ENCODE data around the gene FAM234B. TPM values are rescaled to one million over a fixed set of nuclear protein-coding genes. Genes with fewer than 3 reads are reported as not detected.
A peak's percentile ranks its signal among the peaks of the same experiment; 100 is the strongest.

Gene FAM234B
- total RNA-seq, 1 experiment from 2014 or later = 25.9 TPM

DNA sequence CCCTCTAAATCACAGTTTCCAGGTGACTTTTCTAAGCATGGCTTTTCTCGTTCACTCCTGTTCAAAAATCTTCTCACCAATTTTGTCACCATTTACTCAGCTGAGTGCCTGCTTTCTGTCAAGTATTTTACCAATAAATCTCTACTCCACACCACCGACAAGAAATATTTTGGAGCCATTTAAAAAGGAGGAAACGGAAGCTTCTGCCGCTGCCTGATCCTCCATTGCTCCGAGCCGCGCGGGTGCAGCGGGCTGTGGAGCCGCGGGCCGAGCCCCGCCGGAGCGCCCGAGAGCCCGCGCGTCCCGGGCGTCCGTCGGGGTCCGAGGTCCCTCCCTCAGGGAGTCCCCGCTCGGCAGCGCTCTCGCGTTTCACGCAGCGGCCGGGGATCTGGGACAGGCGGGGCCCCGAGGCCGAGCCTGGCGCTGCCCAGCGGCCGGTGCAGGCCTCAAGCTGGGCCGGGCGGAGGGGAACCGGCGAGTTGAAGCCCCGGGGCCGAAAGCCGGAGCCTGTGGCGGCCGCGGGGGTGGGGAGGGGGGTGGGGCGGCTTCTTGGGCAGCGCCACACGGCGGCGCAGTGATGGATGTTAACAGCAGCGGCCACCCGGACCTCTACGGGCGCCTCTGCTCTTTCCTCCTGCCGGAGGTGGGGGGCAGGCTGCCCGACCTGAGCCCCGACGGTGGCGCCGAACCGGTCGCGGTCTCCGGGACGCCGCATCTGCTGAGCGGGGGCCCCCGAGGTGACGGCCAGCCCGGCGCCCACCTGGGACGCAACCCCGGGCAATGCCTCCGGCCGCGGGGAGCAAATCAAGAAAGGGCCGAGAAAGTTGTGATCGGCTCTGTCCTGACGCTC is 43.0 kb upstream of the FAM234B start:
- POLR2A ChIA-PET = no interaction called here
- Mint-ChIP-seq H3K27ac (peak overlapping the region; percentile 22; the same call in 1 of the 2 replicates), H3K4me1 (peaks cover 60% of the 10 kb centered on the region), H3K4me3 (peak overlapping the region; percentile 89), H3K27me3 (ENCODE audit: low read depth) (peaks cover 32% of the 10 kb centered on the region), H3K36me3 (no peaks in the 10 kb centered on the region), H3K9me3 (no peaks in the 10 kb centered on the region)
- TF ChIP-seq NR1H2 (CRISPR knock-in tag; IDR thresholded peaks at IDR 0.05) (no peak), TEAD1 (CRISPR knock-in tag; IDR thresholded peaks at IDR 0.05) (0 out of 2 replicates have a peak, but pooled peaks have one; percentile 24), ZNF317 (CRISPR knock-in tag; IDR thresholded peaks at IDR 0.05; ENCODE audit: borderline replicate concordance, low read depth) (no peak), ZNF138 (CRISPR knock-in tag; conservative IDR thresholded peaks at IDR 0.05) (no peak), CREM (CRISPR knock-in tag; IDR thresholded peaks at IDR 0.05) (0 out of 2 replicates have a peak, but pooled peaks have one; percentile 14), FOXP1 (CRISPR knock-in tag; IDR thresholded peaks at IDR 0.05; ENCODE audit: borderline replicate concordance) (peak; percentile 80; the same call in 1 of the 2 replicates), ETV6 (CRISPR knock-in tag; IDR thresholded peaks at IDR 0.05) (peak; percentile 42; the same call in 1 of the 2 replicates), MYBL2 (CRISPR knock-in tag; IDR thresholded peaks at IDR 0.05) (0 out of 2 replicates have a peak, but pooled peaks have one; percentile 37), SMAD4 (CRISPR knock-in tag; IDR thresholded peaks at IDR 0.05) (no peak), SOX15 (CRISPR knock-in tag; IDR thresholded peaks at IDR 0.05) (no peak), OVOL2 (CRISPR knock-in tag; IDR thresholded peaks at IDR 0.05; ENCODE audit: borderline replicate concordance) (no peak)
- TF ChIP-seq, protein P1, sequence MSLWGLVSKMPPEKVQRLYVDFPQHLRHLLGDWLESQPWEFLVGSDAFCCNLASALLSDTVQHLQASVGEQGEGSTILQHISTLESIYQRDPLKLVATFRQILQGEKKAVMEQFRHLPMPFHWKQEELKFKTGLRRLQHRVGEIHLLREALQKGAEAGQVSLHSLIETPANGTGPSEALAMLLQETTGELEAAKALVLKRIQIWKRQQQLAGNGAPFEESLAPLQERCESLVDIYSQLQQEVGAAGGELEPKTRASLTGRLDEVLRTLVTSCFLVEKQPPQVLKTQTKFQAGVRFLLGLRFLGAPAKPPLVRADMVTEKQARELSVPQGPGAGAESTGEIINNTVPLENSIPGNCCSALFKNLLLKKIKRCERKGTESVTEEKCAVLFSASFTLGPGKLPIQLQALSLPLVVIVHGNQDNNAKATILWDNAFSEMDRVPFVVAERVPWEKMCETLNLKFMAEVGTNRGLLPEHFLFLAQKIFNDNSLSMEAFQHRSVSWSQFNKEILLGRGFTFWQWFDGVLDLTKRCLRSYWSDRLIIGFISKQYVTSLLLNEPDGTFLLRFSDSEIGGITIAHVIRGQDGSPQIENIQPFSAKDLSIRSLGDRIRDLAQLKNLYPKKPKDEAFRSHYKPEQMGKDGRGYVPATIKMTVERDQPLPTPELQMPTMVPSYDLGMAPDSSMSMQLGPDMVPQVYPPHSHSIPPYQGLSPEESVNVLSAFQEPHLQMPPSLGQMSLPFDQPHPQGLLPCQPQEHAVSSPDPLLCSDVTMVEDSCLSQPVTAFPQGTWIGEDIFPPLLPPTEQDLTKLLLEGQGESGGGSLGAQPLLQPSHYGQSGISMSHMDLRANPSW (CRISPR knock-in tag; conservative IDR thresholded peaks at IDR 0.05; ENCODE audit: low read depth) = no peak
- TF ChIP-seq, protein P2, sequence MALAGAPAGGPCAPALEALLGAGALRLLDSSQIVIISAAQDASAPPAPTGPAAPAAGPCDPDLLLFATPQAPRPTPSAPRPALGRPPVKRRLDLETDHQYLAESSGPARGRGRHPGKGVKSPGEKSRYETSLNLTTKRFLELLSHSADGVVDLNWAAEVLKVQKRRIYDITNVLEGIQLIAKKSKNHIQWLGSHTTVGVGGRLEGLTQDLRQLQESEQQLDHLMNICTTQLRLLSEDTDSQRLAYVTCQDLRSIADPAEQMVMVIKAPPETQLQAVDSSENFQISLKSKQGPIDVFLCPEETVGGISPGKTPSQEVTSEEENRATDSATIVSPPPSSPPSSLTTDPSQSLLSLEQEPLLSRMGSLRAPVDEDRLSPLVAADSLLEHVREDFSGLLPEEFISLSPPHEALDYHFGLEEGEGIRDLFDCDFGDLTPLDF (CRISPR knock-in tag; IDR thresholded peaks at IDR 0.05) = no peak
- TF ChIP-seq, protein P3, sequence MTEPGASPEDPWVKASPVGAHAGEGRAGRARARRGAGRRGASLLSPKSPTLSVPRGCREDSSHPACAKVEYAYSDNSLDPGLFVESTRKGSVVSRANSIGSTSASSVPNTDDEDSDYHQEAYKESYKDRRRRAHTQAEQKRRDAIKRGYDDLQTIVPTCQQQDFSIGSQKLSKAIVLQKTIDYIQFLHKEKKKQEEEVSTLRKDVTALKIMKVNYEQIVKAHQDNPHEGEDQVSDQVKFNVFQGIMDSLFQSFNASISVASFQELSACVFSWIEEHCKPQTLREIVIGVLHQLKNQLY (CRISPR knock-in tag; IDR thresholded peaks at IDR 0.05) = no peak
- TF ChIP-seq, protein P4, sequence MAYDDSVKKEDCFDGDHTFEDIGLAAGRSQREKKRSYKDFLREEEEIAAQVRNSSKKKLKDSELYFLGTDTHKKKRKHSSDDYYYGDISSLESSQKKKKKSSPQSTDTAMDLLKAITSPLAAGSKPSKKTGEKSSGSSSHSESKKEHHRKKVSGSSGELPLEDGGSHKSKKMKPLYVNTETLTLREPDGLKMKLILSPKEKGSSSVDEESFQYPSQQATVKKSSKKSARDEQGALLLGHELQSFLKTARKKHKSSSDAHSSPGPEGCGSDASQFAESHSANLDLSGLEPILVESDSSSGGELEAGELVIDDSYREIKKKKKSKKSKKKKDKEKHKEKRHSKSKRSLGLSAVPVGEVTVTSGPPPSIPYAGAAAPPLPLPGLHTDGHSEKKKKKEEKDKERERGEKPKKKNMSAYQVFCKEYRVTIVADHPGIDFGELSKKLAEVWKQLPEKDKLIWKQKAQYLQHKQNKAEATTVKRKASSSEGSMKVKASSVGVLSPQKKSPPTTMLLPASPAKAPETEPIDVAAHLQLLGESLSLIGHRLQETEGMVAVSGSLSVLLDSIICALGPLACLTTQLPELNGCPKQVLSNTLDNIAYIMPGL (CRISPR knock-in tag; IDR thresholded peaks at IDR 0.05) = peak; percentile 64; the same call in 1 of the 2 replicates
- TF ChIP-seq, protein P5, sequence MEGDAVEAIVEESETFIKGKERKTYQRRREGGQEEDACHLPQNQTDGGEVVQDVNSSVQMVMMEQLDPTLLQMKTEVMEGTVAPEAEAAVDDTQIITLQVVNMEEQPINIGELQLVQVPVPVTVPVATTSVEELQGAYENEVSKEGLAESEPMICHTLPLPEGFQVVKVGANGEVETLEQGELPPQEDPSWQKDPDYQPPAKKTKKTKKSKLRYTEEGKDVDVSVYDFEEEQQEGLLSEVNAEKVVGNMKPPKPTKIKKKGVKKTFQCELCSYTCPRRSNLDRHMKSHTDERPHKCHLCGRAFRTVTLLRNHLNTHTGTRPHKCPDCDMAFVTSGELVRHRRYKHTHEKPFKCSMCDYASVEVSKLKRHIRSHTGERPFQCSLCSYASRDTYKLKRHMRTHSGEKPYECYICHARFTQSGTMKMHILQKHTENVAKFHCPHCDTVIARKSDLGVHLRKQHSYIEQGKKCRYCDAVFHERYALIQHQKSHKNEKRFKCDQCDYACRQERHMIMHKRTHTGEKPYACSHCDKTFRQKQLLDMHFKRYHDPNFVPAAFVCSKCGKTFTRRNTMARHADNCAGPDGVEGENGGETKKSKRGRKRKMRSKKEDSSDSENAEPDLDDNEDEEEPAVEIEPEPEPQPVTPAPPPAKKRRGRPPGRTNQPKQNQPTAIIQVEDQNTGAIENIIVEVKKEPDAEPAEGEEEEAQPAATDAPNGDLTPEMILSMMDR (IDR thresholded peaks at IDR 0.05) = no peak
- TF ChIP-seq, protein P6, sequence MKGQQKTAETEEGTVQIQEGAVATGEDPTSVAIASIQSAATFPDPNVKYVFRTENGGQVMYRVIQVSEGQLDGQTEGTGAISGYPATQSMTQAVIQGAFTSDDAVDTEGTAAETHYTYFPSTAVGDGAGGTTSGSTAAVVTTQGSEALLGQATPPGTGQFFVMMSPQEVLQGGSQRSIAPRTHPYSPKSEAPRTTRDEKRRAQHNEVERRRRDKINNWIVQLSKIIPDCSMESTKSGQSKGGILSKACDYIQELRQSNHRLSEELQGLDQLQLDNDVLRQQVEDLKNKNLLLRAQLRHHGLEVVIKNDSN (CRISPR knock-in tag; IDR thresholded peaks at IDR 0.05) = 0 out of 2 replicates have a peak, but pooled peaks have one; percentile 35
- TF ChIP-seq, protein P7, sequence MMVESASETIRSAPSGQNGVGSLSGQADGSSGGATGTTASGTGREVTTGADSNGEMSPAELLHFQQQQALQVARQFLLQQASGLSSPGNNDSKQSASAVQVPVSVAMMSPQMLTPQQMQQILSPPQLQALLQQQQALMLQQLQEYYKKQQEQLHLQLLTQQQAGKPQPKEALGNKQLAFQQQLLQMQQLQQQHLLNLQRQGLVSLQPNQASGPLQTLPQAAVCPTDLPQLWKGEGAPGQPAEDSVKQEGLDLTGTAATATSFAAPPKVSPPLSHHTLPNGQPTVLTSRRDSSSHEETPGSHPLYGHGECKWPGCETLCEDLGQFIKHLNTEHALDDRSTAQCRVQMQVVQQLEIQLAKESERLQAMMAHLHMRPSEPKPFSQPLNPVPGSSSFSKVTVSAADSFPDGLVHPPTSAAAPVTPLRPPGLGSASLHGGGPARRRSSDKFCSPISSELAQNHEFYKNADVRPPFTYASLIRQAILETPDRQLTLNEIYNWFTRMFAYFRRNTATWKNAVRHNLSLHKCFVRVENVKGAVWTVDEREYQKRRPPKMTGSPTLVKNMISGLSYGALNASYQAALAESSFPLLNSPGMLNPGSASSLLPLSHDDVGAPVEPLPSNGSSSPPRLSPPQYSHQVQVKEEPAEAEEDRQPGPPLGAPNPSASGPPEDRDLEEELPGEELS (CRISPR knock-in tag; IDR thresholded peaks at IDR 0.05) = 0 out of 2 replicates have a peak, but pooled peaks have one; percentile 24
- TF ChIP-seq, protein P8, sequence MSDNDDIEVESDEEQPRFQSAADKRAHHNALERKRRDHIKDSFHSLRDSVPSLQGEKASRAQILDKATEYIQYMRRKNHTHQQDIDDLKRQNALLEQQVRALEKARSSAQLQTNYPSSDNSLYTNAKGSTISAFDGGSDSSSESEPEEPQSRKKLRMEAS (CRISPR knock-in tag; IDR thresholded peaks at IDR 0.05) = peak; percentile 61; the same call in 1 of the 2 replicates
- TF ChIP-seq, protein P9, sequence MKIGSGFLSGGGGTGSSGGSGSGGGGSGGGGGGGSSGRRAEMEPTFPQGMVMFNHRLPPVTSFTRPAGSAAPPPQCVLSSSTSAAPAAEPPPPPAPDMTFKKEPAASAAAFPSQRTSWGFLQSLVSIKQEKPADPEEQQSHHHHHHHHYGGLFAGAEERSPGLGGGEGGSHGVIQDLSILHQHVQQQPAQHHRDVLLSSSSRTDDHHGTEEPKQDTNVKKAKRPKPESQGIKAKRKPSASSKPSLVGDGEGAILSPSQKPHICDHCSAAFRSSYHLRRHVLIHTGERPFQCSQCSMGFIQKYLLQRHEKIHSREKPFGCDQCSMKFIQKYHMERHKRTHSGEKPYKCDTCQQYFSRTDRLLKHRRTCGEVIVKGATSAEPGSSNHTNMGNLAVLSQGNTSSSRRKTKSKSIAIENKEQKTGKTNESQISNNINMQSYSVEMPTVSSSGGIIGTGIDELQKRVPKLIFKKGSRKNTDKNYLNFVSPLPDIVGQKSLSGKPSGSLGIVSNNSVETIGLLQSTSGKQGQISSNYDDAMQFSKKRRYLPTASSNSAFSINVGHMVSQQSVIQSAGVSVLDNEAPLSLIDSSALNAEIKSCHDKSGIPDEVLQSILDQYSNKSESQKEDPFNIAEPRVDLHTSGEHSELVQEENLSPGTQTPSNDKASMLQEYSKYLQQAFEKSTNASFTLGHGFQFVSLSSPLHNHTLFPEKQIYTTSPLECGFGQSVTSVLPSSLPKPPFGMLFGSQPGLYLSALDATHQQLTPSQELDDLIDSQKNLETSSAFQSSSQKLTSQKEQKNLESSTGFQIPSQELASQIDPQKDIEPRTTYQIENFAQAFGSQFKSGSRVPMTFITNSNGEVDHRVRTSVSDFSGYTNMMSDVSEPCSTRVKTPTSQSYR (CRISPR knock-in tag; IDR thresholded peaks at IDR 0.05) = no peak
- DNase-seq (ENCODE audit: low spot score) (peak; percentile 63), ATAC-seq (peak; percentile 5)
- CTCF ChIA-PET = interaction anchor here (1.1 kb wide), 1 partner anchor 15 kb away, joined by 7 read pairs; no protein-coding TSS in a partner anchor

All from WTC11 (cell line).